ENCODE measurements around the gene IL23R. TPM values are rescaled to one million over a fixed set of nuclear protein-coding genes. Genes with fewer than 3 reads are reported as not detected.
A peak's percentile ranks its signal among the peaks of the same experiment; 100 is the strongest.

The IL23R gene
- total RNA-seq, 1 donor from 2014 or later, result not detected

- TF ChIP-seq CTCF (IDR thresholded peaks at IDR 0.05; ENCODE audit: unreplicated experiment), result no peak
- DNase-seq (ENCODE audit: low spot score), result peak; percentile 13
- Mint-ChIP-seq H3K36me3 (ENCODE audit: low read depth, unreplicated experiment) (no peaks in the 10 kb centered on the region), H3K4me3 (ENCODE audit: unreplicated experiment) (peak within 1 kb of the TSS; percentile 85), H3K4me1 (ENCODE audit: unreplicated experiment) (no peaks in the 10 kb centered on the region), H3K27ac (ENCODE audit: unreplicated experiment) (no peak within 1 kb of the TSS), H3K9me3 (ENCODE audit: unreplicated experiment) (no peaks in the 10 kb centered on the region), H3K27me3 (ENCODE audit: unreplicated experiment) (peaks cover 4% of the 10 kb centered on the region)
Observed at GRCh38 chr1:67307251-67308060, 141.2 kb downstream of the IL23R start, which contains the start of gene IL12RB2. Gene IL12RB2, plus strand, starts transcription at chr1:67307873. Its CDS starts 12,496 bp downstream, at chr1:67320369.

- Mint-ChIP-seq H3K27me3 (ENCODE audit: unreplicated experiment) (peaks cover 4% of the 10 kb centered on the region), H3K36me3 (ENCODE audit: low read depth, unreplicated experiment) (no peaks in the 10 kb centered on the region), H3K27ac (ENCODE audit: unreplicated experiment) (no peak overlapping the region), H3K4me3 (ENCODE audit: unreplicated experiment) (peak overlapping the region; percentile 85), H3K4me1 (ENCODE audit: unreplicated experiment) (no peaks in the 10 kb centered on the region), H3K9me3 (ENCODE audit: unreplicated experiment) (no peaks in the 10 kb centered on the region)
- TF ChIP-seq CTCF (IDR thresholded peaks at IDR 0.05; ENCODE audit: unreplicated experiment), result no peak
- DNase-seq (ENCODE audit: low spot score), result no peak
Observed at GRCh38 chr1:67308136-67308535, 141.9 kb downstream of the IL23R start.

Other genes starting within 250 kb of the IL23R start
- 5.1 TPM for gene DNAI4, start 241.6 kb upstream of the IL23R start, total RNA-seq (ENCODE audit: unreplicated experiment)
- 33.2 TPM for gene MIER1, start 241.5 kb upstream of the IL23R start, total RNA-seq (ENCODE audit: unreplicated experiment)
- 4.2 TPM for gene SLC35D1, start 112.3 kb upstream of the IL23R start, total RNA-seq (ENCODE audit: unreplicated experiment)
- not detected for gene C1orf141, start 31.5 kb upstream of the IL23R start, total RNA-seq (ENCODE audit: unreplicated experiment)
- gene IL12RB2, start 141.4 kb downstream of the IL23R start, total RNA-seq (ENCODE audit: unreplicated experiment), result 0.36 TPM